SW480 (cell line): ENCODE measurements around the gene USP4.
A peak's percentile ranks its signal among the peaks of the same experiment; 100 is the strongest.
"Not testable (repeated sequence)": the region's sequence is repeated elsewhere in the genome, so short reads cannot be mapped to it uniquely, and the experiment has no call there.

Experiments
- DNase-seq: peaks from one replicate; pipeline ENCODE4 v3.0.0-alpha.2; 2016; ENCODE audit warnings: low spot score

Gene USP4

GRCh38 chr3:49244581-49245205, 95.2 kb downstream of the USP4 start:
- peak; percentile 40 for DNase-seq

- not testable (repeated sequence) for DNase-seq
Measured at GRCh38 chr3:49240091-49240490, 99.8 kb downstream of the USP4 start.

- no peak for DNase-seq
Measured at GRCh38 chr3:49238274-49239127, 101.4 kb downstream of the USP4 start.

- no peak for DNase-seq
Measured at GRCh38 chr3:49237344-49237743, 102.5 kb downstream of the USP4 start.

GRCh38 chr3:49236226-49236625, 103.6 kb downstream of the USP4 start:
- no peak for DNase-seq

- DNase-seq, result not testable (repeated sequence)
Measured at GRCh38 chr3:49228817-49229216, 111.0 kb downstream of the USP4 start.
